ENCODE measurements around the gene JAZF1.

JAZF1 gene

DNA sequence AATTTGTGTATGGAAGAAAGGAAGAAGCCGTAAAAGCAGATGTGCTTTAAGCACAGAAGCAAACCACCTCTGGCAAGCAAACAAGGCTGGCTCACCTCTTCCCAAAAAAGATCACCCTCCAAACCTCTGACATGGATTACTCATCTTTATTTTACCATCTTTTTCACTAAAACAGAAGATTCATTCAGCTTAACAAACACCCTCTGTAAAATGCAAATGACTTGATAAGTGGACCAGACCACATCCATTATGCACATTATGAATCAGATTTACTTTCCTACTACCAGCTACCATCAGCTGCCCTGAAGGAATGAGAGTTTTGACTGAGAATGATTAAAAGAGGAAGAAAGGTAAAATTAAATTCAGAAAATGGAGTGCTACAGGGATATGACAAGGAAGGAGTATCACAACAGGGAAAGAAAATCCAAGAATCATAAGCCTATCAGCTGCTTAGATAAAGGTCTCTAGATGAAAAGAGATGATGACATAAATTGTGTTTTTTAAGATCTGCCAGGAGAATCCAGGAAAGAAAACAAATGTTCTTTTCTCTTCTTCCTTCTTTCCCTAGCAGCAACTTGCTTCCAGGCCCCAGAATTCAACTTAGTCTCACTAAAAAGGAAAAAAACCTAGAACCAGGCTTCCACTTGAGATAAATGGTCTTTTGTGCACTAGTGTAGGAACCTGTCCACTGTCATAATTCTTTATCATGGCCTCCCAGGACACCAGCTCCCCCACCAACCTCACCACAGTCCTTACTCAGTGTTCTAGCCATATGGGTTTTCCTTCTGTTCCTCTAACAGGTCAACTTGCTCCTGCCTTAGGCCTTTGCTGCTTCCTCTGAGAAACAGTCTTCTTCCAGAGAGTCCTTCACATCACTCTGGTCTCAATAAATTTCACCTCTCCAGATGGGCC lies 47.4 kb downstream of the JAZF1 start:
- no peak for DNase-seq

DNA sequence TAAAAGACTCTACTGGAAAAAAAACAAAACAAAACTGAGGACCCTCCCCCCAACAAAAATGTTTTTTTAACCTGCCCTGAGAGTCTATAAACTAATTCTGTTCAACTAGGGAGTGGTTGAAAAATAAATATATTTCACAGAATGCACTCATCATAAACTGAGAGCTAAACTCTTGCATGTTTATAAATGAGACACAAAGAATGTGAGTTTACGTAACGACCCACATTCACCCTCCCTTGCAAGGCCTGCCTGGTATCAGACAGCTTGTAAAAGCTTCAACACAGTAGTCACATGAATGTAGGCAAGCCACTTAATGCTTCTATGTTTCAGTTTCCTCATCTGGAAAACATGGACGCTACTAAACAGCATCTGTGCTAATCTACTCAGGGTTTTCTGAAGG lies 50.3 kb downstream of the JAZF1 start:
- no peak for DNase-seq

DNA sequence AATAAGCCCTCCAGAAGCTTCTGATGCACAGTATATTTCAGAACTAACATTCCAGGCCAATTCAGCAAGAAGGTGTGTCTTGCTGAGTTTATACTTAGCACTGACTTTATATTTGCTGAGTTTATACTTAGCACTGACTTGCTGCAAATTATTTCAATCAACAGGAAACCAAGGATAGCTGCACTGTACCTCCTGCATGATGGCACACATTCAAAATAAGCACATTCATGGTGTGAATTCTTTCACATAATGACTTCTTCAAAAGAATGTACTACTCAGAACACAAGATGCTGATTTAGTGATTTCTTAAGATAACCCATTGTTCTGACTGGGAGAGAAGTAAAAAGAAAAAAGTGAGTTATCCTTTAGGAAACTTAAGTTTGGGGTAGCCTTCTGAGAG lies 52.0 kb downstream of the JAZF1 start:
- DNase-seq, result no peak

DNA sequence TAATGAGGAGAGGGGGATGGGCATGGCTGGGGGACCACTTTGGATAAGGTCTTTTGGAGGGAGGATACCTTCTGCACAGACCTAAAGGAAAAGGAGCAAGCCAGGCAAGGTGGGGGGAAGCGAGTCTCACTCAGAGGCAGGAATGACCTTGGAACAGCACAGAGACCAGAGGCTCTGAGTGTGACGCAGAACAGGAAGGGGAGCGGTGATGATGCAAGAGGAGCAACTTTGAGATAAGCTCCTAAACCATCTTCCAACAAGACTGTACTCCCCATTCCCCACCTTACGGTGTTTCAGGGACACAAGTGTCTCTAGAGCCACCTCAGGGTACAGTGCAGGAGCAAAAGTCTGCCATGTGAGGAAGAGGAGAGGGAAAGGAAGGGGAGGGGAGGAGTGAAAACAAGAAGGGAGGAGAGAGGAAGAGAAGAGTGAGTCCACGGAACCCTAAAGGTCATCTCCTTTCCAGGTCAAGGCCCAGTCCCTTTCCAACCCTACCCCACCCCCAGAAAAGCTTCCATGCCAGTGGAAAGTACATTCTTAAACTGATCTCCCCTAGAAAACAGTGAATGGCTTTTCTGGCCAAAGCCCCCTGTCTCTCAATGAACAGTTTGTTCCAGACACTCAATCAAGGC lies 54.1 kb downstream of the JAZF1 start:
- DNase-seq, result no peak

DNA sequence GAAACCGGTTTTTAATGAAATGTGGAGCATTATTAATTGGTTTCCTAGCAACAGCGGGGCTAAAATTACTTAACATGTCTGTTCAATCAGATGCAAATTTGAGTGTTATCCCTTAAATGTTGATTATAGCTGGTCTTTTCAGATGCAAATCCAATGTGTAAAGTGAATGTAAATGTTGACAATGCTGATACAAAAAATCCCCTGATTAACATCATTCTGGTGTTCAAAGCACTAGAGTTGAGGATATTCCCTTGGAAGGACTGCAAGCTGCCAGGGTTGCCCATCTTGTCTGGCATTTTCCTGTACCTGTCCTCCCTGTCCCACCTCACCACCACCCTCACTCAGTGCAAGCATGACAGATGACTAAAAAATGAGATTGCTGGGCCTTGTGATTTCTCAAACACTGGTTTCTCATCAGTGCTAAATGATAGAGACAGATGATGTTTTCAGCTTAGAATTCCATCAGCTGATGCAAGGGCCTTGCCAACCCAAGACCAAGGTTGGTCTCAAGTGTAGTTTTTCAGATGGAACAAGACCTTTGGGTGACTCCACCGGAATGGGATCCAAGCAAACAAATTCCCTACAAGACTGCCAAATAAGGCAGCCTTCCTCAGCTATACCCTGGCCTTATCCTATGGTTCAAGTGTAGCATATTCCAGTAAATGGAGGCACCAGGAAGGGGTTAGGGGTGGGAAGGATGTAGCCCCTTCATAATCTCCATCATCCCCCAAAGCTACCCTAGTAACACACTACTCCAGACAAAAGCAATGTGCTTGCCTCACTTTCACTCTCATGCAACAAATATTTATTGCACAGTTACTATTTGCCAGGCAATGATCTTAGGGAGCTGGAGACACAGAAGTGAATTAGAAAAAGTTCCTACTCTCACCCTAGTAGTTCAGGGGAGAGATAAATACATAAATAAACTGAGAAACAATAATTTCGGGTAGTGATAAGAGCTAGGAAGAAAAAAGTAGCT lies 54.9 kb downstream of the JAZF1 start:
- DNase-seq, result no peak

DNA sequence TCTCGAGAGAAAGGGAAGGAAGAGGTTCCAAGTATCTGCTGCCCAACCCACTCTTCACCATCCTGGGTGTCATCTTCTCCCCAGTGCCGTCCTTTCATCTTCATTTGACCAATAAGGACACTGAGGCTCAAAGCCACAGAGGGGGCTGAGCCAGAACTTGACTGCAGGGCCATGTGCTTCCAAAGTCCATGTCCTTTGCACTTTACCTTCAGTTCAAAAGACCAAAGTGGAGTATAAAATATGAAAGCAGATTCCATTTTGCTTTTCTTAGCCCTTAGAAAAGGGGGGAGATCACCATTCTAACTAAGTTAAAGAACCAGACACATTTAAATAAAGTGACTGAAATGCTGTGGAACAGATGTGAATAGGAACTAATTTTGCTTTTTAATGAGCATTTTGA lies 56.2 kb downstream of the JAZF1 start:
- DNase-seq, result no peak

DNA sequence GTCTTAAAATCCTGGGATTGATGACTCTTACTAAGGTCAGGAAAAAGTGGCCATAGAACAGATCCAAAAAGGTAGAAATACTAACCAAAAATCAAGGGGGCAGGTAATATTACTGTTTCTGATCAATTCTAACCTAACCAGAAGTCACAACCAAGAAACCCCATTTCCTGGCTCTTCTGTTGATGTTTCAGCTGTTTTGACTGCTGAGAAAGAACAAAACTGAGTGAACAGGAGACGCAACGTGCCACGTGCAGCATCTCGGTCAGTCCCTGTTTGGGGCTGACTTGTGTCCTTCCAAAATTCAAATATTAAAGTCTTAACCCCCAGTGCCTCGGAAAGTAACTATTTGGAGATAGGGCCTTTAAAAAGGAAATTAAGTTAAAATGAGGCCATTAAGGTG lies 56.8 kb downstream of the JAZF1 start:
- no peak for DNase-seq

DNA sequence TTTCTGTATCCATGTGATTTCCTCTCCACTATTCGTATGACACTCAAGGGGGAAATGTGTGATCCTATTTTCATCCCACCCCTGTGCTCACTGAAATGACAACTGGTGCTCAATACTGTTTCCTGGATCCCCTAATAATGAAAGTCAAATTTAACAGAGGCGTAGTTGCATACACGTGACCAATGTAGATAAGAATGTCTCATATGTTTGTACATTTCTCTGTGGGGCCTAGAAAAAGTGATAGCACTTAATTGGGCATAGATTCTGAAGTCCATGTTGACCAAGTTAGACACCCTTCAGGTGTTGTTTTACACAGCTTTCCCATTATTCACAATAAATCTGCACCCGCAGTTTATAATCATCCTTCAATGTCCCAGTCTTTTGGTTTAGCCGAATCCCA lies 59.1 kb downstream of the JAZF1 start:
- no peak for DNase-seq

DNA sequence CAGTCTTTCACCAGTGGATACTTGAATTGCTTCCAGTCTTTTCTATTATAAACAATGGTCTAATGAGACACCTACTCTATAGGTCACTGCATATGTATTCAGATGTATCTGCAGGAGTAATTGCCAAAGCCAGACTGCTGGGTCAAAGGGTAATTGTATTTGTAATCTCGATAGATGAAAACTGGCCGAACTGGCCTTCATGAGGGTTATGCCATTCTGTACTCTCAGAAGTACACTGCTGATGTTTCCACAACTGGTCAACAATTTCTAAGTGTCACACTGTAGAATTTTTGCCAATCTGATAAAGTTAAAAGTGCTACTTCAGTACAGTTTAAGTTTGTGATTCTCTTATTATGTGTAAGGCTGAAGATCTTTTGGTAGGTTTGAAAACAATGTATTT lies 64.6 kb downstream of the JAZF1 start:
- peak; percentile 32 for DNase-seq

DNA sequence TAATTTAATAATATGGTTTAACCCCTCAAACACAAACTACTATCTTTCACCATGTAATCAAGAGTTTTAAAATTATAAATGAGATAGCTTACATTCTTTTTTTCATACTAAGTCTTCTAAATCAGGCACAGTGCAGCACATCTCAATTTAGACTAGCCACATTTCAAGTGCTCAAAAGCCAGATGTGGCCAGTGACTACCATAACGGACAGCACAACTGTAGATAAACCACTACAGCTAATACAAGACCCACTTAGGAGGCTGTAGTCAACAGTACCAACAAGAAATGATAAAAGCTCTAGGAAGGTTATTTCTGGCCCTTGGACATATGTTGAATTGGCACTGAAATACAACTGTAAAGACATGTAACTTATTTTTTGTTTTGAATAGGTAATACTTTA lies 65.3 kb downstream of the JAZF1 start:
- no peak for DNase-seq

DNA sequence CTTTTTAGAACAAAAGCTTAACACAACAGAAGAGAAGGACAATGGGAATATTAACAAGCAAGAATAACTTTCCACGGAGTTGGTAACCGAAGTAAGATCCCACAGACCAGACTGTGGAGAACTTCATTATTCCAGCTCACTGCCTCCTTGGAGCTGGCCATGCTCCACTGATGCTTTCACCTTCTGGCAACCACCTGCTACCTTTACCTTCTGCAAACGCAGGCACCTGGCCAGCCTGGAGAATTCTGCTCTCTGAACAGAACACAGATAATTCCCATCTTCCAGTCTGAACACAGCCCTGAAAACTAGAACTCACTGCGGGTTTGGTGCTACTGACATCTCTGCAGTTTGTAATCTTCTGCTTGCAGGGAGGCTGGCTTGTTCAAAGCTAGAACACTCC lies 66.5 kb downstream of the JAZF1 start:
- DNase-seq, result peak; percentile 19

DNA sequence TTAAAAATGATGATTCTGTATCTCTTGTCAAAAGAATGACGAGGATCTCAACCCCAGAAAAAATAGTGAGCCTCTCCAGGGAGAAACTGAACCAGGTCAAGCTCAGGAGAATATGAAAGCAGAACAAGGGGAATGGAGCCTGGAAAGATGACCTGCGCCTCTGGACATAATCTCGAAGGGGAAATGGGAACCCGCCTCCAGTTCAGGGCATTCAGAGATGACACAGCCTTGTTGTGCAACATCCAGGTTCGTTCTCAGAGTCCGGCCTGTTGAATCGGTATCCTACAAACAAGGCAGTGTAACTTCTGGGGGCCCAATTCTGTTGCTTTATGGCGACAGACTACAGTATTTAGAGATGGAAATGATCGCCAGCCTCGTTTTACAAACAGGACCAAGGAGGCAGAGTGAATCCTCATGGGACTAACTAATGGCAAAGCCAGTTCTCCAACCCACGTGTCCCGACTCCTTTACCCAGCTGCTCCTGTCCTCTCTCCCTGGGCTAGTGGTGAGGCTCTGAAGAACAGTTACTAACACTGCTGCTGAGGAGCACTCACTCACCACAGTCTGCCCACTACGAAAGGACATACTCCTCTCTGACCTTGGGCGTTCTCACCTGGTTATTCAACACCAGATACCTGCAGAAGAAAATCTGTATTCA lies 67.6 kb downstream of the JAZF1 start:
- DNase-seq, result no peak

DNA sequence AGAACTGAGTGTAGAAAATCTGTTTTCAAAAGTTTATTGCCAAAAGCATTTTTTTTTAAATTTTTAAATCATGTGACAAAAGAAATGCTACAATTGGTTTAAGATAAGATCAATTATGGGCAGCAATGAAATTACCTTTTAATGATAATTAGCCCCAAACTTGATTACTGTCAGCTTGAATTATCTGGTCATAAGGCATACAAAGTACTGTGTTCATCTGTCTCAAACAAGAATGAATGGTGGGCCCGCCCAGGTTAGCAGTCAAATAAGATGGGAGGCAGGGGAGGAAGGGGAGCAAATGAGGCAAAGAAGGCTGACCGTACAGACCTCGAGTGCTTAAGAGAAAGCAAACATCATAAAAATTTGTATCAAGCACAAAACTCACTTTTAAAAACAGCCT lies 68.1 kb downstream of the JAZF1 start:
- DNase-seq, result no peak

DNA sequence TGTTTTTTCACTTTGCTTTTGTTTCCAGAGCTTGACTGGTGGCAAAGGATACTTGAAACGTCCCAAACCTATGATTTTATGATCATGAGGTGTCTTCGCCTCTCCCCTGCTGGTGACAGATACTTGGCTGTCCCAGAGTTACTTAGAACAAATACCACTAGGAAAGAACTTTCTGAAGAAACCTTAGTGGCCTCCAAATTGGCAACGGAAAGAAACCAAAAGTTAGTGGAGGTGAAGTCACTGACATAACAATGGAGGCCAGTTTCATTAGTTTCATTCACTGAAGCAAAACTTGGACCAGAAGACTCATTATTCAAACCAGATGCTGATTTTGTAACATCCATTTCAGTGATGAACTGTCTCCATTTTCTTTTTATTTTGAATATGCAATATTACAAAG lies 68.6 kb downstream of the JAZF1 start:
- DNase-seq, result no peak

DNA sequence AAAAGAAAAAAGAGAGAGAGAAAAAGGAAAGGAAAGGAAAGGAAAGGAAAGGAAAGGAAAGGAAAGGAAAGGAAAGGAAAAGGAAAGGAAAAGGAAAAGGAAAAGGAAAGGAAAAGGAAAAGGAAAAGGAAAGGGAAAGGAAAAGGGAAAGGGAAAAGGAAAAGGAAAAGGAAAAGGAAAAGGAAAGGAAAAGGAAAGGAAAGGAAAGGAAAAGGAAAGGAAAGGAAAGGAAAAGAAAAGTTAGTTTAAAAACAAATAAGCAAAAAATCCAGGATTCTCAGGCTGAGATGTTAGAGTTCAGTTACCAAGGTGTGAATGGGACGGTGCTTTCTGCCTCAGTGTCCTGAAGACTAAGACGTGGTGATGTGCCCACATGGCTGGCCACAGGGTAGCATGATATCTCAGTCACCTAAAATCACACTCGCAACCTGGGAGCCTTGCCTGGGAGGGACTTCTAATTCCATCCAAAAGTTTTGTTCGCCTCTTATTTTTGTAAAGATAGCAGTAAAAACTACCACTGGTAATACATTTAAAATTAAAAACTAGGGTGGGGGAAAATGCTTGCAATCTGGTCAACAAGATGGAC lies 70.1 kb downstream of the JAZF1 start:
- DNase-seq, result no peak

DNA sequence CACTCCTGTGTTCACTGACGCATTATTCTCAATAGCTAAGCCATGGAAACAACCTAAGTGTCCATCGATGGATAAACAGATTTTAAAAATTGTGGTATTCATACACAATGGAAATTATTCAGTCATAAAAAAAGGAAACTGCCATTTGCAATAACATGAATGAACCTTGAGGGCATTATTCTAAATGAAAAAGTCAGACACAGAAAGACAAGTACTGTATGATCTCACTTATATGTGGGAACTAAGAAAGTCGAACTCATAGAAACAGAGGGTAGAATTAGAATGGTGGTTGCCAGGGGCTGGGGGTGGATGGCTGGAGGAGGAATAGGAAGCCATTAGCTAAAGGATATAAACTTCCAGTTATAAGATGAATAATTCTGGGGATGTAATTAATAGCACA lies 71.8 kb downstream of the JAZF1 start:
- DNase-seq, result no peak

DNA sequence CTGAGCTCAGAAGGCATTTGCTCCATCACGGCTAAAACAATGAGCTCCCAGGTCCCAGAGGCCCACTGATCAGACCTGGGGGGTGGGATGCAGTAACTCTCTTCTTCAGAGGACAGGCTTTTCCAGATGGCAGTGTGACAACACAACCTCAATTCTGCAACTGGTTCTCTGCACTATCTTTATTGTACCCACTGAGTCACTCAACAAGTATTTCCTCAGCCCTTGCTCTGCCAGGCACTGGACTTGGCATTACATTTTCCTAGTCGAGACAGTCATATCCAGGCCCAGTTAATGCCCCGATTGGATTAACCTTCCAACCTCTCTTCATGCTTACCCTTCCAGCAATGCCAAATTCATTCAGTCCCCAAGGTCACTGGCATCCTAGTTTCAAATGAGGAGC lies 72.6 kb downstream of the JAZF1 start:
- no peak for DNase-seq

DNA sequence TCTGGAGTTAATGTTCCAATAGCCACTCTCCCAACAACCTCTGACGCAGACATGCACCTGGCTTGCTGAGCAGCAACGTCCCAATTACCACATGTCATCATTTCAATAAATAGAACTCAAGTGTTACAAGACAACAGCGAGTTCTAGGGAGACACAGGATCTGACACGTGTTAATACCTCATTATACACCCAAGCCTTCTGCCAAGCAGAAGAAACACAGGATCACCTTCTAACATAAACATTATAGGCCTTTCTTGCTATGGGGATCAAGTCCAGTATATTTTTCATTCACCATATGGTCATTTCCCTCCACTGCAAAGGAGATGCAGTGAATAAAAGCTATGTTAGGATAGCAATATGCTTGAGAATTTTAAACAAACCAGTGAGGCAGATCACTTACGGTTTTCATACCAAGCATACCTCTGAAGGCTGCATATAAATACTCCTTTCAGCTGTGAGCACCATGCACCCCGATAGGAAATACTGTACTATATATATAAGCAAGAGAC lies 74.2 kb downstream of the JAZF1 start:
- peak; percentile 80 for DNase-seq

DNA sequence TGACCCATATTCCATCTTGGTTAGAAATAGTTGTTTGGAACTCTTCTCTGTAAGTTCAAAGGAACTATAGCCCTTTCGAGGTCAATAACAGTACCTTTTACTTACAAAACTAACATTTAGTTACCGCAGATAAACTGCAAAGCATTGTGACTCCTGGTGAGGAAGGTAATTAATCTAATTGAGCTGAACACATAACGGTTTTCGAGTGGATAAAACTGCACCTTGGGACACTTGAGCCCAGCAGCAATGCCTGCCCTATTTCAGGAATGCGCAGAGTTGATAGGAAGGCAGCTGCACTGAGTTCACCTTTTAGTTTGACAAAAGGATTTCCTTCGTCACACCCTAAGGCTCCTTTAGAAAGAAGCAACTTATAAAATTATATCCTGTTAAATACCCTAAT lies 75.4 kb downstream of the JAZF1 start:
- no peak for DNase-seq

DNA sequence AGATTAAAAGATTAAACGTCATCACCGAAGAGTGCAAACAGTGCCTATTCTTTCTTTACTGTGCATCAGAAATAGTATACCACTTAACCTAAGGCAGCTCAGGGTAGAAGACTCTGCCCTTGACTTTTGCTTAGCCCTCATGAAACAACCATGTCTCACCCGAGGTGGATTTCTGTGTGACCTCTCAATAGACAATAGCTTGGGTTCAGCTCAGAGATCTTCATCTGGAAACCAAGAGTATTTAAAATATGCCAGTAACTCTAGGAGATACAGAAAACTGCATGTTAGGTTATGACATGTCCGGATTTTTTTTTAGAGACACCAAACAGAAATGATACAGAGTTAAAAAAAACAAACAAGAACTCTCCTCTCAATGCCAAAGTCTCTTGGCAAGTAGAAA lies 75.8 kb downstream of the JAZF1 start:
- no peak for DNase-seq

DNA sequence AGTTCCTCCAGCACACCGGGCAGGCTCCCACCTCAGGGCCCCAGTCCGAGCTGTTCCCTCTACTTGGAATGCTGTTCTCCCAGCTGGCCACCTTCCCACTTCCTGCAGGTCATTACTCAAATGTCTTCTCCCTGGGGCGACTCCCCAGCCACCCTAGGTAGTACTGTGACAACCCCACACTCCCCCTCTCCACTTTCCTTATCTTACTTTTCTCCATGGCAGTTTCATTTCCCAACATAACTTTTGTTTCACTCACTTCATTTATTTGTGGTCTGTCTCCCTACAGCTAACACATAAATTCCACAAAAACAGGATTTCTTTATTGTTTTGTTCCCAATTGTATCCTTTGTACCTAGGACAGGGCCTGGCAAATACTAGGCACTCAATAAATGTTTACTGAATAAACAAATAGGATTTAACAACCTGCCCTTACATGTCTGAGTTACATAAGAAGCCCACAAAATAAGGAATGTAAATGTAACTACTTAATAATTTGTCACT lies 76.5 kb downstream of the JAZF1 start:
- DNase-seq, result no peak

DNA sequence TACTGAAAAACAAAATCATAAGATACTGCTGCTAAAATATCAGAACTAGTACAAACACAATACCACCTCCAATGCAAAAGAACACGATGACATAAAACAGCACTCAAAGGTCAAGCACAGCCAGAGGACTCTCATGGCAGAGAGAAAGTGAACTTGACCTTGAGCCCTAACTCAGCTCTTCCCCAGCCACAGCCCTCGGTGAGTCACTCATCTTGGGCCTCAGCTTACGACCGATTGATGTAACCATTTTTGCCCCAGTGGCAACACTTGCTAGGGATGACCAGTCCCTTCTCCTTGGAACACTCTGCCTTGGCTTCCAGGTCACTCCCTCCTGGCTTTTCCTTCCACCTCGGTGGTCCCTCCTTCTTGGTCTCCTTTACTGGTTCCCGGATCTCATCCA lies 77.8 kb downstream of the JAZF1 start:
- no peak for DNase-seq

Data from NCI-H146 (cell line).